Activated CD4-positive, alpha-beta T cell treated with anti-CD3 and anti-CD28 coated beads, Interleukin-2, amount 50 U/mL, for 48 hours (primary cell): ENCODE results near the gene TOLLIP.

Experiments
- DNase-seq, 2 experiments: peaks; one replicate each; pipeline ENCODE4 v3.0.0-alpha.2; 2020

TOLLIP gene

GRCh38 chr11:1241706-1242105, 67.7 kb downstream of the TOLLIP start:
- DNase-seq, result no peak

GRCh38 chr11:1240771-1241170, 68.7 kb downstream of the TOLLIP start:
- DNase-seq, result no peak

- DNase-seq, result no peak
Observed at GRCh38 chr11:1239596-1240205, 69.7 kb downstream of the TOLLIP start.

- DNase-seq, result no peak
Observed at GRCh38 chr11:1238767-1239595, 70.5 kb downstream of the TOLLIP start.

- DNase-seq, result no peak
Observed at GRCh38 chr11:1237851-1238250, 71.6 kb downstream of the TOLLIP start.

GRCh38 chr11:1237128-1237580, 72.3 kb downstream of the TOLLIP start:
- no peak for DNase-seq

GRCh38 chr11:1236316-1237127, 72.9 kb downstream of the TOLLIP start:
- DNase-seq, result no peak

GRCh38 chr11:1235901-1236315, 73.5 kb downstream of the TOLLIP start:
- DNase-seq, result no peak

- no peak for DNase-seq
Observed at GRCh38 chr11:1235306-1235900, 74.0 kb downstream of the TOLLIP start.

- DNase-seq, result no peak
Observed at GRCh38 chr11:1234771-1235305, 74.6 kb downstream of the TOLLIP start.

GRCh38 chr11:1234054-1234720, 75.2 kb downstream of the TOLLIP start:
- DNase-seq, result no peak

GRCh38 chr11:1233351-1234053, 75.9 kb downstream of the TOLLIP start:
- DNase-seq, result no peak

- DNase-seq, result no peak
Observed at GRCh38 chr11:1232883-1233321, 76.5 kb downstream of the TOLLIP start.

- DNase-seq, result no peak
Observed at GRCh38 chr11:1232021-1232882, 77.2 kb downstream of the TOLLIP start.

GRCh38 chr11:1231396-1232020, 77.9 kb downstream of the TOLLIP start:
- DNase-seq, result no peak

- DNase-seq, result no peak
Observed at GRCh38 chr11:1230456-1231395, 78.7 kb downstream of the TOLLIP start.

GRCh38 chr11:1230121-1230455, 79.3 kb downstream of the TOLLIP start:
- DNase-seq, result no peak

- no peak for DNase-seq
Observed at GRCh38 chr11:1229471-1230120, 79.8 kb downstream of the TOLLIP start.
